ENCODE data around the gene CPN2. TPM values are rescaled to one million over a fixed set of nuclear protein-coding genes. Genes with fewer than 3 reads are reported as not detected.

Gene CPN2
- total RNA-seq, 4 donors from 2014 or later, result not detected

GRCh38 chr3:194383276-194383940 is 32.3 kb upstream of the CPN2 start:
- TF ChIP-seq POLR2A (IDR thresholded peaks at IDR 0.05; ENCODE audit: low read depth), result no peak
- no peak for TF ChIP-seq POLR2AphosphoS5 (IDR thresholded peaks at IDR 0.05)
- TF ChIP-seq EP300 (IDR thresholded peaks at IDR 0.05), result no peak
- no peak for TF ChIP-seq CTCF (IDR thresholded peaks at IDR 0.05)
- WGBS, result 87% methylated on average over 13 of the region's 14 CpGs
- no peak overlapping the region for H3K27ac ChIP-seq (replicated peaks in 1 of 4)
- no peaks in the 10 kb centered on the region for H3K36me3 ChIP-seq
- no peaks in the 10 kb centered on the region for H3K4me1 ChIP-seq
- H3K4me3 ChIP-seq, result no peak overlapping the region
- DNase-seq (ENCODE audit: extremely low spot score), result peak; percentile 70
- intact Hi-C loops (cut with DNase I), result no loop called here
- no peaks in the 10 kb centered on the region for H3K9me3 ChIP-seq
- peaks cover 0 to 20% (median 0%) of the 10 kb centered on the region in 4 donors for H3K27me3 ChIP-seq

DNA sequence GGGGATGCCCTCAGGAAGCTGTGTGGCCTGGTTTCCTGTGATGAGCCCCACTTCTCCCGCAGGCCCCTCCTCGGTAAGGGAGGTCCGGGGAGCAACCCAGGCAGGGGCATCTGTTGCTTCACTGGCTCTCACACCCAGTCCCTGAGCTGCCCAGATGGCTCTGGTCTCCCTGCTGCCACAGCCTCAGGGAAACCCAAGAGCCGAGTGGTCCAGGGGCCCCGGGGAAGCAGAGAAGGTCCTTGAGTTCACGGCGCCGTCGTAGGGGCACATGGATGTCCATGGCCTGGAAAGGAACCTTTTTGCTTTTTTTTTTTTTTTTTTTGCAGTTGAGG is 31.7 kb upstream of the CPN2 start:
- no peaks in the 10 kb centered on the region for H3K36me3 ChIP-seq
- no peak for TF ChIP-seq POLR2AphosphoS5 (IDR thresholded peaks at IDR 0.05)
- DNase-seq (ENCODE audit: extremely low spot score), result peak; percentile 83
- WGBS, result 91% methylated on average over 7 of the region's 9 CpGs
- no peak overlapping the region for H3K27ac ChIP-seq (replicated peaks in 1 of 4)
- no peaks in the 10 kb centered on the region for H3K9me3 ChIP-seq
- intact Hi-C loops (cut with DNase I), result no loop called here
- H3K4me3 ChIP-seq, result no peak overlapping the region
- no peaks in the 10 kb centered on the region for H3K4me1 ChIP-seq
- peaks cover 0 to 20% (median 0%) of the 10 kb centered on the region in 4 donors for H3K27me3 ChIP-seq

GRCh38 chr3:194382196-194382891 is 31.2 kb upstream of the CPN2 start:
- H3K27me3 ChIP-seq, result peaks cover 0 to 20% (median 0%) of the 10 kb centered on the region in 4 donors
- no peak for DNase-seq (ENCODE audit: extremely low spot score)
- no peaks in the 10 kb centered on the region for H3K9me3 ChIP-seq
- intact Hi-C loops (cut with DNase I), result no loop called here
- no peak overlapping the region for H3K27ac ChIP-seq (replicated peaks in 1 of 4)
- no peak overlapping the region for H3K4me3 ChIP-seq
- 84% methylated on average over 18 of the region's 20 CpGs for WGBS
- H3K4me1 ChIP-seq, result no peaks in the 10 kb centered on the region
- TF ChIP-seq POLR2AphosphoS5 (IDR thresholded peaks at IDR 0.05), result no peak
- TF ChIP-seq EP300 (IDR thresholded peaks at IDR 0.05), result no peak
- no peak for TF ChIP-seq CTCF (IDR thresholded peaks at IDR 0.05)
- no peaks in the 10 kb centered on the region for H3K36me3 ChIP-seq

- Histone ChIP-seq H3K36me3 (no peaks in the 10 kb centered on the region), H3K27ac (replicated peaks in 1 of 4) (no peak overlapping the region), H3K4me1 (no peaks in the 10 kb centered on the region), H3K9me3 (no peaks in the 10 kb centered on the region), H3K4me3 (no peak overlapping the region), H3K27me3 (peaks cover 0 to 20% (median 0%) of the 10 kb centered on the region in 4 donors)
- intact Hi-C loops (cut with DNase I), result no loop called here
- no peak for DNase-seq (ENCODE audit: extremely low spot score)
- no peak for TF ChIP-seq EP300 (IDR thresholded peaks at IDR 0.05)
- TF ChIP-seq POLR2A (IDR thresholded peaks at IDR 0.05; ENCODE audit: low read depth), result no peak
- no peak for TF ChIP-seq CTCF (IDR thresholded peaks at IDR 0.05)
- no peak for TF ChIP-seq POLR2AphosphoS5 (IDR thresholded peaks at IDR 0.05)
- WGBS, result 59% methylated on average over 14 of the region's 17 CpGs
Observed at GRCh38 chr3:194381460-194381875, 30.3 kb upstream of the CPN2 start.

- no peaks in the 10 kb centered on the region for H3K4me1 ChIP-seq
- no peaks in the 10 kb centered on the region for H3K9me3 ChIP-seq
- DNase-seq (ENCODE audit: extremely low spot score), result no peak
- peaks cover 0 to 24% (median 0%) of the 10 kb centered on the region in 4 donors for H3K27me3 ChIP-seq
- WGBS, result 87% methylated on average over 7 of the region's 7 CpGs
- H3K36me3 ChIP-seq, result no peaks in the 10 kb centered on the region
- H3K4me3 ChIP-seq, result no peak overlapping the region
- no peak overlapping the region for H3K27ac ChIP-seq (replicated peaks in 1 of 4)
- intact Hi-C loops (cut with DNase I), result no loop called here
- no peak for TF ChIP-seq EP300 (IDR thresholded peaks at IDR 0.05)
Observed at GRCh38 chr3:194380326-194380725, 29.2 kb upstream of the CPN2 start.

Measured in esophagus muscularis mucosa (tissue), 4 donors.